Urinary bladder (tissue), 4 donors: ENCODE data around the gene POLR1C. TPM values are rescaled to one million over a fixed set of nuclear protein-coding genes. Genes with fewer than 3 reads are reported as not detected.
A peak's percentile ranks its signal among the peaks of the same experiment; 100 is the strongest.
"Not testable (repeated sequence)": the region's sequence is repeated elsewhere in the genome, so short reads cannot be mapped to it uniquely, and the experiment has no call there.

ENCODE experiments used
- DNase-seq: peaks from one replicate; pipeline ENCODE4 v3.0.0-alpha.2; 2015; ENCODE audit errors: extremely low spot score
- H3K27ac ChIP-seq: one replicate; pipeline ENCODE4 v1.5.1; 2013; ENCODE audit warnings: low read depth, mild to moderate bottlenecking, moderate library complexity
- H3K36me3 ChIP-seq: one replicate; pipeline ENCODE4 v1.6.1; 2013; ENCODE audit warnings: mild to moderate bottlenecking, moderate library complexity; ENCODE audit not compliant: insufficient read depth
- H3K4me1 ChIP-seq: one replicate; pipeline ENCODE4 v1.6.1; 2013; ENCODE audit warnings: mild to moderate bottlenecking, moderate library complexity; ENCODE audit not compliant: insufficient read depth
- H3K4me3 ChIP-seq: one replicate; pipeline ENCODE4 v1.5.1; 2013; ENCODE audit warnings: low read depth, low read length
- WGBS: extraction: QIAGEN DNeasy Blood & Tissue Kit; methylation state at CpG from one replicate; pipeline ENCODE4 v1.1.7; 2013; 5-methylcytosine and 5-hydroxymethylcytosine counted together
- polyA plus RNA-seq: library from polyadenylated mRNA; stranded (reverse); fragments of 200-250 nt; gene quantifications from one replicate; pipeline ENCODE4 v1.2.3, GENCODE V29; 2013
- total RNA-seq: library from RNA; depleted of rRNA; stranded (reverse); fragments of >200 nt; gene quantifications from one replicate; pipeline ENCODE4 v1.2.3, GENCODE V29; 2014
- donor health status: healthy with polysubstance abuse.
- donor health status: healthy.

Gene POLR1C
- total and polyA plus RNA-seq, 2 donors: 29.4 to 36.9 TPM

GRCh38 chr6:43497129-43497396 is 19.8 kb upstream of the POLR1C start:
- Histone ChIP-seq H3K4me1 (peaks cover 4% of the 10 kb centered on the region), H3K36me3 (peaks cover 5% of the 10 kb centered on the region), H3K27ac (no peak overlapping the region), H3K4me3 (no peak overlapping the region)
- DNase-seq: no peak
- 85% methylated on average over 6 of the region's 6 CpGs for WGBS

GRCh38 chr6:43497689-43498088 is 19.2 kb upstream of the POLR1C start:
- no peak overlapping the region for H3K27ac ChIP-seq
- peaks cover 1% of the 10 kb centered on the region for H3K4me1 ChIP-seq
- peaks cover 5% of the 10 kb centered on the region for H3K36me3 ChIP-seq
- H3K4me3 ChIP-seq: no peak overlapping the region
- 92% methylated on average over 12 of the region's 12 CpGs for WGBS
- DNase-seq: no peak

- H3K4me3 ChIP-seq, DNase-seq, H3K4me1 ChIP-seq, H3K36me3 ChIP-seq, H3K27ac ChIP-seq: not testable (repeated sequence)
- WGBS: 93% methylated on average over 5 of the region's 5 CpGs
Observed at GRCh38 chr6:43498291-43498690, 18.6 kb upstream of the POLR1C start.

GRCh38 chr6:43499028-43499815 is 17.7 kb upstream of the POLR1C start:
- H3K36me3 ChIP-seq: peaks cover 5% of the 10 kb centered on the region
- no peaks in the 10 kb centered on the region for H3K4me1 ChIP-seq
- DNase-seq: no peak
- no peak overlapping the region for H3K27ac ChIP-seq
- no peak overlapping the region for H3K4me3 ChIP-seq
- WGBS: 86% methylated on average over 12 of the region's 12 CpGs

- H3K36me3 ChIP-seq: peaks cover 5% of the 10 kb centered on the region
- 96% methylated on average over 3 of the region's 3 CpGs for WGBS
- no peak for DNase-seq
- H3K4me1 ChIP-seq: no peaks in the 10 kb centered on the region
- no peak overlapping the region for H3K27ac ChIP-seq
- no peak overlapping the region for H3K4me3 ChIP-seq
Observed at GRCh38 chr6:43500921-43501320, 16.0 kb upstream of the POLR1C start.

- Histone ChIP-seq H3K27ac (no peak overlapping the region), H3K4me3 (no peak overlapping the region), H3K36me3 (peaks cover 5% of the 10 kb centered on the region), H3K4me1 (no peaks in the 10 kb centered on the region)
- 84% methylated on average over 4 of the region's 4 CpGs for WGBS
- DNase-seq: no peak
Observed at GRCh38 chr6:43502666-43503065, 14.2 kb upstream of the POLR1C start.

GRCh38 chr6:43503443-43503842 is 13.4 kb upstream of the POLR1C start:
- H3K4me1 ChIP-seq: no peaks in the 10 kb centered on the region
- 91% methylated on average over 8 of the region's 8 CpGs for WGBS
- no peak overlapping the region for H3K4me3 ChIP-seq
- no peak overlapping the region for H3K27ac ChIP-seq
- DNase-seq: no peak
- peaks cover 5% of the 10 kb centered on the region for H3K36me3 ChIP-seq

GRCh38 chr6:43504756-43505593 is 11.9 kb upstream of the POLR1C start:
- Histone ChIP-seq H3K27ac (no peak overlapping the region), H3K4me1 (peaks cover 2% of the 10 kb centered on the region), H3K4me3 (no peak overlapping the region), H3K36me3 (peaks cover 5% of the 10 kb centered on the region)
- no peak for DNase-seq
- 92% methylated on average over 26 of the region's 26 CpGs for WGBS

- no peak for DNase-seq
- H3K27ac ChIP-seq: no peak overlapping the region
- peaks cover 2% of the 10 kb centered on the region for H3K4me1 ChIP-seq
- no peak overlapping the region for H3K4me3 ChIP-seq
- WGBS: 76% methylated on average over 6 of the region's 6 CpGs
- H3K36me3 ChIP-seq: peaks cover 5% of the 10 kb centered on the region
Observed at GRCh38 chr6:43505718-43506117, 11.2 kb upstream of the POLR1C start.

- WGBS: 79% methylated on average over 3 of the region's 3 CpGs
- Histone ChIP-seq H3K4me3 (no peak overlapping the region), H3K36me3 (peaks cover 3% of the 10 kb centered on the region), H3K27ac (no peak overlapping the region), H3K4me1 (peaks cover 2% of the 10 kb centered on the region)
- DNase-seq: no peak
Observed at GRCh38 chr6:43506171-43506570, 10.7 kb upstream of the POLR1C start.

GRCh38 chr6:43506667-43507471 is 10.0 kb upstream of the POLR1C start:
- no peak overlapping the region for H3K27ac ChIP-seq
- peaks cover under 1% of the 10 kb centered on the region for H3K36me3 ChIP-seq

GRCh38 chr6:43508481-43509141 is 8.3 kb upstream of the POLR1C start:
- H3K4me1 ChIP-seq: peaks cover 2% of the 10 kb centered on the region
- no peak for DNase-seq
- peaks cover 8% of the 10 kb centered on the region for H3K36me3 ChIP-seq
- no peak overlapping the region for H3K27ac ChIP-seq
- no peak overlapping the region for H3K4me3 ChIP-seq
- 66% methylated on average over 8 of the region's 8 CpGs for WGBS

More at GRCh38 chr6:43506667-43507471, 10.0 kb upstream of the POLR1C start:
- H3K4me3 ChIP-seq: no peak overlapping the region
- peaks cover 2% of the 10 kb centered on the region for H3K4me1 ChIP-seq
- 26% methylated on average over 14 of the region's 14 CpGs for WGBS
- peak; percentile 52 for DNase-seq
